HG03571 (cell line): ENCODE results near the gene POLR3GL.

Experiments used
- ATAC-seq: cut with Tn5 transposase; IDR thresholded peaks from one replicate; pipeline ENCODE4 v1.9.1; 2021; ENCODE audit not compliant: unreplicated experiment

Gene POLR3GL

GRCh38 chr1:145991735-145992412 lies 27.4 kb downstream of the POLR3GL start:
- ATAC-seq = no peak

- no peak for ATAC-seq
These were observed 28.0 kb downstream of the POLR3GL start for GRCh38 chr1:145992502-145992936.

- no peak for ATAC-seq
These were observed 28.6 kb downstream of the POLR3GL start for GRCh38 chr1:145992958-145993617.

- no peak for ATAC-seq
These were observed 29.3 kb downstream of the POLR3GL start for GRCh38 chr1:145993618-145994390.

GRCh38 chr1:145994391-145995120 lies 30.1 kb downstream of the POLR3GL start:
- no peak for ATAC-seq

GRCh38 chr1:145995148-145995881 lies 30.8 kb downstream of the POLR3GL start:
- no peak for ATAC-seq

- ATAC-seq = no peak
These were observed 31.5 kb downstream of the POLR3GL start for GRCh38 chr1:145995964-145996432.

GRCh38 chr1:145996433-145997015 lies 32.0 kb downstream of the POLR3GL start, which contains the start of gene TXNIP:
TSS of gene TXNIP (minus strand) at chr1:145996579. CDS start at chr1:145996266, 313 bp downstream.
- peak; percentile 88 for ATAC-seq

GRCh38 chr1:145997016-145997717 lies 32.7 kb downstream of the POLR3GL start:
- ATAC-seq = peak; percentile 21

GRCh38 chr1:145997718-145998023 lies 33.2 kb downstream of the POLR3GL start:
- no peak for ATAC-seq

- ATAC-seq = no peak
These were observed 35.0 kb downstream of the POLR3GL start for GRCh38 chr1:145999321-146000024.

GRCh38 chr1:146001709-146002108 lies 37.2 kb downstream of the POLR3GL start:
- ATAC-seq = no peak

GRCh38 chr1:146007489-146008133 lies 43.1 kb downstream of the POLR3GL start:
- ATAC-seq = no peak

- no peak for ATAC-seq
These were observed 45.7 kb downstream of the POLR3GL start for GRCh38 chr1:146010126-146010738.

GRCh38 chr1:146012703-146013558 lies 48.4 kb downstream of the POLR3GL start:
- no peak for ATAC-seq

GRCh38 chr1:146013559-146013922 lies 49.1 kb downstream of the POLR3GL start:
- no peak for ATAC-seq

GRCh38 chr1:146016891-146017290 lies 52.4 kb downstream of the POLR3GL start:
- no peak for ATAC-seq
